ENCODE data around the gene MEX3D.
"Not testable (repeated sequence)": the region's sequence is repeated elsewhere in the genome, so short reads cannot be mapped to it uniquely, and the experiment has no call there.

MEX3D gene

GRCh38 chr19:1570836-1571235 is 2.7 kb upstream of the MEX3D start:
- DNase-seq = no peak

DNA sequence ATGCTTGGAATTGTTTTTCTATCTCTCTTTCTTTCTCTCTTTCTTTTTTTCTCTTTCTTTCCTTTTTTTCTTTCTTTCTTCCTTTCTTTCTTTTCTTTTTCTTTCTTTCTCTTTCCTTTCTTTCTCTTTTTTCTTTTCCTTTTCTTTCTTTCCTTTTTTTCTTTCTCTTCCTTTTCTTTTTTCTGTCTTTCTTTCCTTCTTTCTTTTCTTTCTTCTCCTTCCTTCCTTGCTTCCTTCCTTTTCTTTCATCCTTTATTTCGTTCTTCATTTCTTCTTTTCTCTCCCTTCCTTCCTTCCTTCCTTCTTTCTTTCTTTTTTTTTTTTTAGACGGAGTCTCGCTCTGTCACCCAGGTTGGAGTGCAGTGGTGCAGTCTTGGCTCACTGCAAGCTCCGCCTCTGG is 1.9 kb upstream of the MEX3D start:
- no peak for DNase-seq

DNA sequence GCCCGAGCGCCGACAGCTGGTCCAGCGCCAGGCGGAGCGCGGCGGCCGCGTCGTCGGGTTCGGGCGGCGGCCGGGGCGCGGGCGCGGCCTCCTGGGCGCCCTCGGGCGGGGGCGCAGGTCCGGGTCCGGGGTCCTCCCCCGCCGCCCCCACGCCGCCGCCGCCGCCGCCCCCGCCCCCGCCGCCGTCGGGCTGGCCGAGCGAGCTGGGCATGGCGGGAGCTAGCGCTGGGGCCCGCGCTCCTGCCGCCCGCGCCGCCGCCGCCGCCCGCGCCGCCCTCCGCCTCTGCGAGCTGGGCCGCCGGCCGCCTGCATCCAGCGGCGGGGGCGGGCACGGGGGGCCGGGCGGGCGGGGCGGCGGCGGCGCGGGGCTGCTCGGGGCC is 287 bp downstream of the MEX3D start:
- no peak for DNase-seq

DNA sequence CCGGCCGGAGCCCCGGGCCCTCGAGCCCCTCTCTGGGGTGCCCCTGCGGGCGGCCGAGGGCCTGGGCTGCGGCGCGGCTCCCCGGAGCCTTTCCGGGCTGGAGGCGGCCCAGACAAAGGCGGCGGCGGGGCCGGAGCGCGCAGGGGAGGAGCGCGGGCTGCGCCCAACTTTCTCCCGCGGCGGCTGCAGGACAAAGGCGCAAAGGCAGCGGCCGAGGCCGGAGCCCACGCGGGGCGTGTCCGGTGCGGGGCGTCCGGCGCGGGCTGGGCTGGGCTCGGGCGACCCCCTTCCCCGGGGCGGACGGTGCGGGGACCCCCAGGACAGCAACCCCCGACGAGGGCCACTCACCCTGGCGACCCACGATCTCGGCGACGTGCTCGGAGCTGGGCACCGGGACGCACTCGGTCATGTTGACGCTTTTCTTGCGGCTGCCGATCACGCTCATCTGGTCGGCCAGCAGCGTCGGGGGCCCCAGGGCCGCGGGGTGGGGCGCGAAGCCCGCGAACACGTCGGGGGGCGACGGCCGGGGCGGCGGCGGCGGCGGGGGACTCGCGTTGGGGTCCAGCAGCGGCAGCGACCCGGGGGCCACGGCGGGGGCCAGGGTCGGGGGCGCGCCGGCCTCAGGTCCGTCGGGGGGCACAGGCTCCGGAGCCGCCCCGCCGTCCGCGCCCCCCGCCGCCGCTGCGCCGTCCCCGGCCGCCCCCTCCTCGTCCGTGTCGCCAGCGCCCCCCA is 843 bp downstream of the MEX3D start:
- no peak for DNase-seq

- DNase-seq = no peak
Measured at GRCh38 chr19:1566392-1567115, 1.6 kb downstream of the MEX3D start.

DNA sequence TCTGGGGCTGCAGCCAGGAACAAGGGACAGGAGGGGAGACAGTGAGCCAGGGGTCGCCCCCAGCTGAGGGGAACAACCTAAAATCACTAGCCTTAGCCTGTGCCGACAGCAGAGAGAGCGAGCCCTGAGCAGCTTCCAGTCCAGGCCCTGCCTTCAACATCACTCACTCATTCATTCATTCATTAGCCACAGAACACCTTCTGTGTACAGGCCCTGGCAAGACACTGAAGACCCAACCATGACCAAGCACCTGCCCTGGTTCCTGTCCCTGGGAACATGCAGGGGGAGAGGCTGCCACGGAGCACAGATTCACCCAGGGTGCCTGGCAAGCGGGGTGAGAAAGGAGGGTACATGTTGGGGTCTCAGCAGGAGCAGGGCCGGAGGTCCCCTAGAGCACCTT is 4.9 kb downstream of the MEX3D start:
- no peak for DNase-seq

DNA sequence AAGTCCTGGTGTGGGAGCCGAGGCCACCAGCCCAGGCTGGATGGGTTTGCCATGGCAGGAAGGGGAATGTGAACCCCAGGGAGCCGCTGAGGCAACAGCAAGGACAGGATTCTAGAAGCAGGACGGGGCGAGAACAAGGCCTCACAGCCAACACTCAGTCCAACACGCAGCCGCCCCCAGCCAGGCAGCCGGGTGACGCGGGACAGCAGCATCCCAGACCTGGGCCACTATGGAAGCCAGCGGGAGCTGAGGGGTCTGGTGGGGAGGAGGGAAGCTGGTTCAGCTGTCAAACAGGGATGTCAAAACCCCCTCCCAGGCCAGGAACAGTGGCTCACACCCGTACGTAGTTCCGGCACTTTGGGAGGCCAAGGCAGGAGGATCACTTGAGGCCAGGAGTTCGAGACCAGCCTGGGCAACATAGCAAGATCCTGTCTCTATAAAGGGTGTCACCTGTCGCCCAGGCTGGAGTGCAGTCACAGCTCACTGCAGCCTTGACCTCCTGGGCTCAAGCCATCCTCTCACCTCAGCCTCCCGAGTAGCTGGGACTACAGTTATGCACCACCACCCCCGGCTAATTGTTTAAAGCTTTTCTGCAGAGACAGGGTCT is 6.8 kb downstream of the MEX3D start:
- DNase-seq = no peak

DNA sequence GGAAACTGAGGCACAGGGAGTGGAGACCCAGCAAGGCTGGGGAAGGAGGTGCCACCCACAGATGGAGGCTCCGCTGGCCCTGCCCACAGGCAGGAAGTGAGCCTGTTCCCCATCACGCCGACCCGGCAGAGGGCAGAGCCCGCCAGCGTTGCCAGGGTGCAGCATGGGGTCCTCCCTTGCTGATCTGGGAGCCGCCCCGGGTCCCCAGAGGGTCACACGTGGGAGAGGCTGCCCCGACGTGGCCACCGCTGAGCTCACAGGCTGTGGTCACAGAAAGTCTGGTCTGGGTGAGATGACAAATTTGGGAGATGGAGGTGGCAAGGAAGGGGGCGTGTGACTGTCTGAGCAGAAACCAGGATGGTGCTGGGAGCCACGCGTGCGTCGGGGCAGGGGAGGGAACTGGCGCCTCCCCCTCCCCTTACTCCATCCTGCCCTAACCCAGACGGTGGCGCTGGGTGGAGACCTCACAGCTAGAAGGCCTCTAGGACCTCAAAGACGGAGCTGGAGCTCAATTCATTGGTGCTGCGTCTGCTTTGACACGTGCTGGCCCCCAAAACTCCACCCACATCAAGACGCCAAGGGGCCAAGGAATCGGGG is 7.7 kb downstream of the MEX3D start:
- no peak for DNase-seq

GRCh38 chr19:1558552-1558951 is 9.6 kb downstream of the MEX3D start:
- no peak for DNase-seq

GRCh38 chr19:1556390-1557070 is 11.6 kb downstream of the MEX3D start:
- DNase-seq = no peak

- no peak for DNase-seq
Measured at GRCh38 chr19:1555487-1556389, 12.4 kb downstream of the MEX3D start.

DNA sequence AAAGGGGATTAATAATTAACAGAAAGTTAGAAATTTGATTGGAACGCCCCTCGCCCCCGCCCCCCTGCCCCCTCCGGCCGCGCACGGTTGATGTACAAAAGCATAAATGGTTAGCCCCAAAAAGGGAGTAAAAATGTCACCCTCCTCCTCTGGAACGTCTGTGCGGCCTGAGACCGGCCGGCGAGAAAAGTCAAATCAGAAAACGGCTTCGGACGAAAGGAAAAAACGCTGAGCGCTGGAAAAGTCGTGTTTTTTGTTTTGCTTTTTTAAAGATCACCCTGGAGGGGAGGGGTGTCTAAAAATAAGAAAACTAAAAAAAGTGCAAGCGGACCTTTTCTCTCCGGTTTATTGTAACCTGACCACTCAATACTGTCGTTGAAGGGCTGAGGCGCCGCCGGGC is 13.2 kb downstream of the MEX3D start:
- DNase-seq = no peak

GRCh38 chr19:1553415-1553814 is 14.7 kb downstream of the MEX3D start:
- DNase-seq = no peak

- no peak for DNase-seq
Measured at GRCh38 chr19:1551068-1552040, 16.8 kb downstream of the MEX3D start.

DNA sequence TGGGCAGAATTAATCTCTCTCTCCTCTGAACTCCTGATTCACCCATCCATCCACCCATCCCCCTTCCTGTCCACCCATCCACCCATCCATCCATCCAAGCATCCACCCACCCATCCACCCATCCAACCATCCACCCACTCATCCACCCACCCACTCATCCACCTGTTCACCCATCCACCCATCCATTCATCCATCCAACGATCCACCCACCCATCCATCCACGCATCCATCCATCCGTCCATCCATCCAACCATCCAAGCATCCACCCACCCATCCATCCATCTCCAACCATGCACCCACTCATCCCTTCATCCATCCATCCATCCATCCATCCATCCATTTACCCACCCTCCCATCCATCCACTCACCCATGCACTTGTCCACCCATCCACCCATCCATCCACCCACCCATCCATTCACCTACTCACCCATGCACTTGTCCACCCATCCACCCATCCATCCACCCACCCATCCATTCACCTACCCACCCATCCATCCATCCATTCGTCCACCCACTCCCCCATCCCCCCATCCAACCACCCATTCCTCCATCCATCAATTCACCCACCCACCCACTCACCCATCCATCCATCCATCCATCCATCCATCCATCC is 18.7 kb downstream of the MEX3D start:
- no peak for DNase-seq

- DNase-seq = no peak
Measured at GRCh38 chr19:1540365-1540925, 27.7 kb downstream of the MEX3D start.

- not testable (repeated sequence) for DNase-seq
Measured at GRCh38 chr19:1539749-1540148, 28.4 kb downstream of the MEX3D start.

DNA sequence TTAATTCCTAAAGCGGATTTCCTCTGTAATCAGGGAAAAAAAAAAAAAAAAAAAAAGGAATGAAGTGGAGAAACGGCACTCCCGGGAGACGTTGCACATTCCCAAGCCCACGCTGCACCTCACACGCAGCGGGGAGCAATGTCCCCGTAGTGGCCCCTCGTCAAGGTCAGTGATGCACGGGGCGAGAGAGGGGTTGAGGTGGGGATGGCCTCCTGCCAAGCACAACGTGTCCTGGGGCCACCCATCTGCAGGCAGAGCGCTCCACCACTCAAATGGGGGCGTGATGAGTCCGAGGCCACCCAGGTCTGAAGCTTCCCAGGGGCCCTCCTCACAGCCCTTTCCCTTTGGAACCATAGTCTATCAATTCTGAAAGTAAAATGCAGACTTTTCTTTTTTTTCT is 29.1 kb downstream of the MEX3D start:
- DNase-seq = no peak

GRCh38 chr19:1535699-1536098 is 32.4 kb downstream of the MEX3D start:
- not testable (repeated sequence) for DNase-seq

DNA sequence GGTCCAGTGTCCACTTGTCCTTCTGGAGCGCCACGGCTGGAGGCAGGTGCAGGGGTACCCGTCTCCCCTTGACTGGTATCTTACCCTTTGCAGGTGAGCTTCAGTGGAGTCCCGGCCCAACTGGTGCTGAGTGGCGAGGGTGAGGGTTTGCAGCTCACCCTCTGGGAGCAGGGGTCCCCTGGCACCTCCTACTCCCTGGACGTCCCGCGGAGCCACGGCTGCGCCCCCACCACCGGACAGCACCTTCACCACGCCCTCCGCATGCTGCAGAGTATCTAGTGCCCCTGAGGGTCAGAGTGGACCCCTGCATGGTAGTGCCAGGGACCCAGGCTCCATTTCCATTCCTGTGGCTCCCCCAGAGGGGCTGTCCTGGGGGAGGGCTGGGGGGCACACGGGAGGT is 33.2 kb downstream of the MEX3D start:
- no peak for DNase-seq
